WTC11 (cell line): ENCODE measurements around the gene KCNG2.

ENCODE experiments used
- CREB1 ChIP-seq: sonication (generic); formaldehyde crosslinking; IDR thresholded peaks from 2 replicates; pipeline ENCODE4 v1.8.0; 2023; ENCODE audit warnings: mild to moderate bottlenecking, missing genetic modification reagents
- IRF2 ChIP-seq: sonication (generic); formaldehyde crosslinking; IDR thresholded peaks from 2 replicates; pipeline ENCODE4 v1.8.0; 2022; ENCODE audit warnings: low read depth, missing genetic modification reagents, borderline replicate concordance
- JUN ChIP-seq: sonication (generic); formaldehyde crosslinking; IDR thresholded peaks from 2 replicates; pipeline ENCODE4 v1.8.0; 2023; ENCODE audit warnings: mild to moderate bottlenecking, missing genetic modification reagents
- MXD4 ChIP-seq: fragments of 250-450 bp; sonication (Bioruptor Pico); IDR thresholded peaks from 2 replicates; pipeline ENCODE4 v1.8.0; 2021; ENCODE audit warnings: mild to moderate bottlenecking, moderate library complexity, borderline replicate concordance
- NR2C2 ChIP-seq: sonication (generic); formaldehyde crosslinking; IDR thresholded peaks from 2 replicates; pipeline ENCODE4 v1.8.0; 2022; ENCODE audit warnings: mild to moderate bottlenecking, missing genetic modification reagents
- SMAD3 ChIP-seq: sonication (generic); formaldehyde crosslinking; IDR thresholded peaks from 2 replicates; pipeline ENCODE4 v1.8.0; 2022; ENCODE audit warnings: missing genetic modification reagents, mild to moderate bottlenecking, borderline replicate concordance
- TEAD1 ChIP-seq: sonication (generic); formaldehyde crosslinking; IDR thresholded peaks from 2 replicates; pipeline ENCODE4 v1.8.0; 2022; ENCODE audit warnings: mild to moderate bottlenecking, missing genetic modification reagents
- ZNF263 ChIP-seq: sonication (generic); formaldehyde crosslinking; IDR thresholded peaks from 2 replicates; pipeline ENCODE4 v1.8.1; 2022; ENCODE audit warnings: low read depth, mild to moderate bottlenecking, moderate library complexity, missing genetic modification reagents
- TF ChIP-seq, protein P1 (sequence below): sonication (generic); formaldehyde crosslinking; IDR thresholded peaks from 2 replicates; pipeline ENCODE4 v1.8.1; 2023; ENCODE audit warnings: mild to moderate bottlenecking, missing genetic modification reagents, borderline replicate concordance
- TF ChIP-seq, protein P2 (sequence below): fragments of 200-600 bp; IDR thresholded peaks from 2 replicates; pipeline ENCODE4 v1.8.0; 2022; ENCODE audit warnings: antibody characterized with exemption
- TF ChIP-seq, protein P3 (sequence below): sonication (generic); formaldehyde crosslinking; IDR thresholded peaks from 2 replicates; pipeline ENCODE4 v1.8.1; 2022; ENCODE audit warnings: mild to moderate bottlenecking, missing genetic modification reagents, moderate library complexity, borderline replicate concordance
- TF ChIP-seq, protein P4 (sequence below): fragments of 250-450 bp; sonication (Bioruptor Pico); IDR thresholded peaks from 2 replicates; pipeline ENCODE4 v1.9.0; 2021; ENCODE audit warnings: mild to moderate bottlenecking, borderline replicate concordance

DNA sequence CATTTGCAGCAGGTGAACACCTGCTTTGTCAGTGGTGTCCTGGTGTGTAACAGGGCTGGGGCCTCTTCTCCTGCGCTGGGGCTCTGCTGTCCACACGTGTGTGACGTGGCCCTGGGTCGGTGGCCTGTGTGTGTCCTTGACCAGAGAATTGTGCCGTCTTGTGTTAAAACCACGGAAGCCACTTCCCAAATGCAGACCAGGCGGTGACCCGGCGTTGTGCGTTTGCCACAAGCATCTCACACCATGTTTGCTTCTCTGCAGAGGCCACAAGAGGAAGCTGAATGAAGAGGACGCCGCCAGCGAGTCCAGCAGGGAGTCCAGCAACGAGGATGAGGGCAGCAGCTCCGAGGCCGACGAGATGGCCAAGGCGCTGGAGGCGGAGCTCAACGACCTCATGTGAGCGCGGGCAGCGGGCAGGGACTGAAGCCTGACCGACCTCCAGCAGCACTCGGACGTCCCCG lies 44.3 kb upstream of the KCNG2 start:
- TF ChIP-seq, protein P1, sequence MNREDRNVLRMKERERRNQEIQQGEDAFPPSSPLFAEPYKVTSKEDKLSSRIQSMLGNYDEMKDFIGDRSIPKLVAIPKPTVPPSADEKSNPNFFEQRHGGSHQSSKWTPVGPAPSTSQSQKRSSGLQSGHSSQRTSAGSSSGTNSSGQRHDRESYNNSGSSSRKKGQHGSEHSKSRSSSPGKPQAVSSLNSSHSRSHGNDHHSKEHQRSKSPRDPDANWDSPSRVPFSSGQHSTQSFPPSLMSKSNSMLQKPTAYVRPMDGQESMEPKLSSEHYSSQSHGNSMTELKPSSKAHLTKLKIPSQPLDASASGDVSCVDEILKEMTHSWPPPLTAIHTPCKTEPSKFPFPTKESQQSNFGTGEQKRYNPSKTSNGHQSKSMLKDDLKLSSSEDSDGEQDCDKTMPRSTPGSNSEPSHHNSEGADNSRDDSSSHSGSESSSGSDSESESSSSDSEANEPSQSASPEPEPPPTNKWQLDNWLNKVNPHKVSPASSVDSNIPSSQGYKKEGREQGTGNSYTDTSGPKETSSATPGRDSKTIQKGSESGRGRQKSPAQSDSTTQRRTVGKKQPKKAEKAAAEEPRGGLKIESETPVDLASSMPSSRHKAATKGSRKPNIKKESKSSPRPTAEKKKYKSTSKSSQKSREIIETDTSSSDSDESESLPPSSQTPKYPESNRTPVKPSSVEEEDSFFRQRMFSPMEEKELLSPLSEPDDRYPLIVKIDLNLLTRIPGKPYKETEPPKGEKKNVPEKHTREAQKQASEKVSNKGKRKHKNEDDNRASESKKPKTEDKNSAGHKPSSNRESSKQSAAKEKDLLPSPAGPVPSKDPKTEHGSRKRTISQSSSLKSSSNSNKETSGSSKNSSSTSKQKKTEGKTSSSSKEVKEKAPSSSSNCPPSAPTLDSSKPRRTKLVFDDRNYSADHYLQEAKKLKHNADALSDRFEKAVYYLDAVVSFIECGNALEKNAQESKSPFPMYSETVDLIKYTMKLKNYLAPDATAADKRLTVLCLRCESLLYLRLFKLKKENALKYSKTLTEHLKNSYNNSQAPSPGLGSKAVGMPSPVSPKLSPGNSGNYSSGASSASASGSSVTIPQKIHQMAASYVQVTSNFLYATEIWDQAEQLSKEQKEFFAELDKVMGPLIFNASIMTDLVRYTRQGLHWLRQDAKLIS (CRISPR knock-in tag), result no peak
- no peak for TF ChIP-seq TEAD1 (CRISPR knock-in tag)
- no peak for TF ChIP-seq SMAD3
- TF ChIP-seq, protein P2, sequence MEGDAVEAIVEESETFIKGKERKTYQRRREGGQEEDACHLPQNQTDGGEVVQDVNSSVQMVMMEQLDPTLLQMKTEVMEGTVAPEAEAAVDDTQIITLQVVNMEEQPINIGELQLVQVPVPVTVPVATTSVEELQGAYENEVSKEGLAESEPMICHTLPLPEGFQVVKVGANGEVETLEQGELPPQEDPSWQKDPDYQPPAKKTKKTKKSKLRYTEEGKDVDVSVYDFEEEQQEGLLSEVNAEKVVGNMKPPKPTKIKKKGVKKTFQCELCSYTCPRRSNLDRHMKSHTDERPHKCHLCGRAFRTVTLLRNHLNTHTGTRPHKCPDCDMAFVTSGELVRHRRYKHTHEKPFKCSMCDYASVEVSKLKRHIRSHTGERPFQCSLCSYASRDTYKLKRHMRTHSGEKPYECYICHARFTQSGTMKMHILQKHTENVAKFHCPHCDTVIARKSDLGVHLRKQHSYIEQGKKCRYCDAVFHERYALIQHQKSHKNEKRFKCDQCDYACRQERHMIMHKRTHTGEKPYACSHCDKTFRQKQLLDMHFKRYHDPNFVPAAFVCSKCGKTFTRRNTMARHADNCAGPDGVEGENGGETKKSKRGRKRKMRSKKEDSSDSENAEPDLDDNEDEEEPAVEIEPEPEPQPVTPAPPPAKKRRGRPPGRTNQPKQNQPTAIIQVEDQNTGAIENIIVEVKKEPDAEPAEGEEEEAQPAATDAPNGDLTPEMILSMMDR, result no peak
- TF ChIP-seq, protein P3, sequence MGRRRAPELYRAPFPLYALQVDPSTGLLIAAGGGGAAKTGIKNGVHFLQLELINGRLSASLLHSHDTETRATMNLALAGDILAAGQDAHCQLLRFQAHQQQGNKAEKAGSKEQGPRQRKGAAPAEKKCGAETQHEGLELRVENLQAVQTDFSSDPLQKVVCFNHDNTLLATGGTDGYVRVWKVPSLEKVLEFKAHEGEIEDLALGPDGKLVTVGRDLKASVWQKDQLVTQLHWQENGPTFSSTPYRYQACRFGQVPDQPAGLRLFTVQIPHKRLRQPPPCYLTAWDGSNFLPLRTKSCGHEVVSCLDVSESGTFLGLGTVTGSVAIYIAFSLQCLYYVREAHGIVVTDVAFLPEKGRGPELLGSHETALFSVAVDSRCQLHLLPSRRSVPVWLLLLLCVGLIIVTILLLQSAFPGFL (CRISPR knock-in tag), result no peak
- no peak for TF ChIP-seq JUN (CRISPR knock-in tag)
- no peak for TF ChIP-seq NR2C2 (CRISPR knock-in tag)
- TF ChIP-seq CREB1 (CRISPR knock-in tag), result no peak
- TF ChIP-seq, protein P4, sequence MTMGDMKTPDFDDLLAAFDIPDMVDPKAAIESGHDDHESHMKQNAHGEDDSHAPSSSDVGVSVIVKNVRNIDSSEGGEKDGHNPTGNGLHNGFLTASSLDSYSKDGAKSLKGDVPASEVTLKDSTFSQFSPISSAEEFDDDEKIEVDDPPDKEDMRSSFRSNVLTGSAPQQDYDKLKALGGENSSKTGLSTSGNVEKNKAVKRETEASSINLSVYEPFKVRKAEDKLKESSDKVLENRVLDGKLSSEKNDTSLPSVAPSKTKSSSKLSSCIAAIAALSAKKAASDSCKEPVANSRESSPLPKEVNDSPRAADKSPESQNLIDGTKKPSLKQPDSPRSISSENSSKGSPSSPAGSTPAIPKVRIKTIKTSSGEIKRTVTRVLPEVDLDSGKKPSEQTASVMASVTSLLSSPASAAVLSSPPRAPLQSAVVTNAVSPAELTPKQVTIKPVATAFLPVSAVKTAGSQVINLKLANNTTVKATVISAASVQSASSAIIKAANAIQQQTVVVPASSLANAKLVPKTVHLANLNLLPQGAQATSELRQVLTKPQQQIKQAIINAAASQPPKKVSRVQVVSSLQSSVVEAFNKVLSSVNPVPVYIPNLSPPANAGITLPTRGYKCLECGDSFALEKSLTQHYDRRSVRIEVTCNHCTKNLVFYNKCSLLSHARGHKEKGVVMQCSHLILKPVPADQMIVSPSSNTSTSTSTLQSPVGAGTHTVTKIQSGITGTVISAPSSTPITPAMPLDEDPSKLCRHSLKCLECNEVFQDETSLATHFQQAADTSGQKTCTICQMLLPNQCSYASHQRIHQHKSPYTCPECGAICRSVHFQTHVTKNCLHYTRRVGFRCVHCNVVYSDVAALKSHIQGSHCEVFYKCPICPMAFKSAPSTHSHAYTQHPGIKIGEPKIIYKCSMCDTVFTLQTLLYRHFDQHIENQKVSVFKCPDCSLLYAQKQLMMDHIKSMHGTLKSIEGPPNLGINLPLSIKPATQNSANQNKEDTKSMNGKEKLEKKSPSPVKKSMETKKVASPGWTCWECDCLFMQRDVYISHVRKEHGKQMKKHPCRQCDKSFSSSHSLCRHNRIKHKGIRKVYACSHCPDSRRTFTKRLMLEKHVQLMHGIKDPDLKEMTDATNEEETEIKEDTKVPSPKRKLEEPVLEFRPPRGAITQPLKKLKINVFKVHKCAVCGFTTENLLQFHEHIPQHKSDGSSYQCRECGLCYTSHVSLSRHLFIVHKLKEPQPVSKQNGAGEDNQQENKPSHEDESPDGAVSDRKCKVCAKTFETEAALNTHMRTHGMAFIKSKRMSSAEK (CRISPR knock-in tag), result no peak
- TF ChIP-seq MXD4 (CRISPR knock-in tag), result no peak
- no peak for TF ChIP-seq ZNF263 (CRISPR knock-in tag)
- TF ChIP-seq IRF2 (CRISPR knock-in tag), result no peak
